ENCODE data around the gene CDS2.

Gene CDS2

GRCh38 chr20:5100684-5101347, 26.0 kb upstream of the CDS2 start:
- DNase-seq = peak; percentile 65 to 81
- TF ChIP-seq POLR2A (IDR thresholded peaks at IDR 0.05; ENCODE audit: low read length) = no peak
- no peak for TF ChIP-seq GATA1 (IDR thresholded peaks at IDR 0.05; ENCODE audit: low read depth, low read length)

DNA sequence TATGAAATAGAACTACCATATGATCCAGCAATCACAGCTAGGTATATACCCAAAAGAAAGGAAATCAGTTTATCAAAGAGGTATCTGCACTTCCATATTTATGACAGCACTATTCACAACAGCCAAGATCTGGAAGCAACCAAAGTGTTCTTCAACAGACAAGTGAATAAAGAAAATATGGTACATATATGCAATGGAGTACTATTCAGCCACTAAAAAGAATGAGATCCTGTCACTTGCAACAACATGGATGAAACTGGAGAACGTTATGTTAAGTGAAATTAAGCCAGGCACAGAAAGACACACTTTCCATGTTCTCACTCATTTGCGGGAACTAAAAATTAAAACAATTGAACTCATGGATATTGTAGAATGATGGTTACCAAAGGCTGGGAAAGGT, 22.3 kb upstream of the CDS2 start:
- DNase-seq = no peak
- TF ChIP-seq GATA1 (IDR thresholded peaks at IDR 0.05; ENCODE audit: low read depth, low read length) = no peak
- TF ChIP-seq POLR2A (IDR thresholded peaks at IDR 0.05; ENCODE audit: low read length) = no peak

GRCh38 chr20:5109276-5109675, 17.5 kb upstream of the CDS2 start:
- DNase-seq = no peak
- TF ChIP-seq GATA1 (IDR thresholded peaks at IDR 0.05; ENCODE audit: low read depth, low read length) (no peak), POLR2A (IDR thresholded peaks at IDR 0.05; ENCODE audit: low read length) (no peak)

GRCh38 chr20:5113615-5113986, 13.2 kb upstream of the CDS2 start:
- DNase-seq = no peak
- no peak for TF ChIP-seq POLR2A (IDR thresholded peaks at IDR 0.05; ENCODE audit: low read length)
- TF ChIP-seq GATA1 (IDR thresholded peaks at IDR 0.05; ENCODE audit: low read depth, low read length) = no peak

DNA sequence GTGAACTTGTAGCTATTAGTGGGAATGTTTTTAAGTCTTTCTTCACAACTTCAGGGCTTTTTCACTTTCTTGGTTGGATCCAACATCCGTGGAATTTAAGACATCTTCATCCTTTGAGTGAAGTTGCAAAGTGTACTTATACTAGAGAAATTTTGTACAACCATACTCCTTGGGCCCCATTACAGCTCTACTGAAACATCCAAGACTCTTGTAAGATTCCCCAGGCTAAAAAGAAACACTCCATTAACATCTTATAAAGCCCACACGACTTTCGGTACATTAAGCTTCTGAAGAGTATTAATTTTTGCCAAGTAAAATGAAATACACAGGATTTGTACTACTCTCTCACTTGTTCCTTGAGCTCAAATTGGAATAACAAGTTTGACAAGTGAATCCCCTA, 12.4 kb upstream of the CDS2 start:
- no peak for DNase-seq
- no peak for TF ChIP-seq GATA1 (IDR thresholded peaks at IDR 0.05; ENCODE audit: low read depth, low read length)
- no peak for TF ChIP-seq POLR2A (IDR thresholded peaks at IDR 0.05; ENCODE audit: low read length)

DNA sequence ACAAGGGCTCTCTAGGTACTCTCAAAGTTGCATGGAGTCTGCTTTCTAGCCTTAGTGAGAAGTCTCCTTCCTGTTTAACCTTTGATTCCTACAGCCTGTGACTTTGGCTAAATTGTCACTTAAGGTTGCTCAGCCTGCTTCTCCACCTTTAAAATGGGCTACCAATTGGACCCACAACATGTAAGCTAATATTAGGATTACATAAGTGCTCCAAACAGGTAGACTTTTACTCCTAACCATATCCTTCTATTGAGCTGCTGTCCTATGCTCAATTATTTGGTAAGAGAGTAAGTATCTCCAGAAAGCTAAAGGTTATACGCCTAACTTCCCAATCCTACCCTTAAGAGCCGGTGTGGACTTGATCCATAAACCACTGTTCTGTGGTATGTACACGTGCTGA, 9.9 kb upstream of the CDS2 start:
- TF ChIP-seq POLR2A (IDR thresholded peaks at IDR 0.05; ENCODE audit: low read length) = peak; percentile 32
- TF ChIP-seq GATA1 (IDR thresholded peaks at IDR 0.05; ENCODE audit: low read depth, low read length) = no peak
- no peak for DNase-seq

DNA sequence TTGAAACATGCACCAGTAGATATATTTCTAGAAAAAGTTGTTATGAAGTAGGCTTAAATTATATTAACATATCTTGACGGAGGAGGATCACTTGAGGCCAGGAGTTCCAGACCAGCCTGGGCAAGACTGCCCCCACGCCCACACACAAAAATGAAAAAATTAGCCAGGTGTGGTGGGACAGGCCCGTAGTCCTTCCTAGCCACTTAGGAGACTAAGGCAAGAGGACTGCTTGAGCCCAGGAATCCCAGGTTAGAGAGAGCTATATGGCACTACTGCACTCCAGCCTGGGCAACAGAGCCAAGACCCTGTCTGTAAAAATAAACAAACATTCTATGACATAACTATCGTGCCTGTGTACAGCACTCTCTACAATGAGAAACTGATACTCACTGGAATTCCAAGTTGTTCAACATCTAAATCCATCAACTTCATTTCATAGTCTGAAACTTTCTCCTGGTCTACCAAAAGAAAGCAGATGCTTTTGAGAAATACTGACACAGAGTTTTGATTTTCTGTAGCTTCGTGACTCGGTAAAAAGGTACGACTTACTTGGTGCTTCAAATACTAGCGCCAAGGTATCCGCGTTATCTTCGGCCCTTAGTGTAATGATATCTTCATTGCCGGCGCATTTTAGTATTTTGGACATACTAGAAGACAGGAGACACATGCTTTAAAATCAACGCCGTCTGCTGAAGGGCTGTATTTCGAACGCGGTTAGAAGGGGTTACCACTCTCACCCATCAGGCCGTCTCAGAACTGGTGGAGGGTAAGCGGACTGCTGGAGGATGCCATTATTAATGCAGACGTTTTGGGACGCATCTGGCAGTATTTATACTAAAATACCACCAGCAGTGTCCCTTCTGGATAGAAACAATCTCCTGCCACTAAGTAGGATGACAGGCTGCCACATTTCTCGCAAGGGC, 8.3 kb upstream of the CDS2 start:
- TF ChIP-seq POLR2A (IDR thresholded peaks at IDR 0.05; ENCODE audit: low read length) (no peak), GATA1 (IDR thresholded peaks at IDR 0.05; ENCODE audit: low read depth, low read length) (no peak)
- peak; percentile 64 to 74 for DNase-seq

- TF ChIP-seq POLR2A (IDR thresholded peaks at IDR 0.05; ENCODE audit: low read length) = no peak
- no peak for TF ChIP-seq GATA1 (IDR thresholded peaks at IDR 0.05; ENCODE audit: low read depth, low read length)
- DNase-seq = no peak
These were observed 7.7 kb upstream of the CDS2 start for GRCh38 chr20:5119143-5119434.

DNA sequence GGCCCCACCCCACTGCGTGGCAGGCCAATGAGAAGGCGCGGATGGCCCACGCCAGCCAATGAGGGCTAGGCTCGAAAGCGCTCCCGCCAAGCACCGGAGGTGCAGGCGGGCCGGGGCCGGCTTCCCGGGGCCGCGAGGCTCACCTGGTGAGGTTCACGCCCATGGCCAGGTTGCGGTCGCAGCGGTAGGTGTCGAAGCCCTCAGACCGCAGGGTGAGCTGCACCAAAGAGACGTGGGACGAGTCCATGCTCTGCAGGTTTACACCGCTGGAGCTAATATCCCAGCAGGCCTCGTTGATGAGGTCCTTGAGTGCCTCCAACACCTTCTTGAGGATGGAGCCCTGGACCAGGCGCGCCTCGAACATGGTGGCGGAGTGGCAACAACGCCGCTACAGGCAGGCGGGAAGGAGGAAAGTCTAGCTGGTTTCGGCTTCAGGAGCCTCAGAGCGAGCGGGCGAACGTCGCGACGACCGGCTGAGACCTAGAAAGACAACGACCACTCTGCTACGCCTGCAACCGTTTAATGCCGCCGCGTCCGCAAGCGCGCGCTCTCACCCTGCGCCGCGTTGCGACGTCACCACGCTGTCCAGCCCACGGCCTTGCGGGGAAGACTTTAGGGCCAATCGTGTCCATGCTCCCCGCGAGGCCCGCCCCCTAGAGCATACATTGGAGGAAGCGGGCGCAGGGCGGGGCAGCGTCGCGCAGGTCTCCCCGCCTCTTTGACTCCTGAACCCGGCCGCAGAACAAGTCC, 7.2 kb upstream of the CDS2 start, which contains the start of gene PCNA:
TSS of gene PCNA (minus strand) at position 524 of the 750 bp plus-strand sequence. CDS start at position 364, 160 bp downstream.
- peak; percentile 98 to 99 for DNase-seq
- TF ChIP-seq GATA1 (IDR thresholded peaks at IDR 0.05; ENCODE audit: low read depth, low read length) (no peak), POLR2A (IDR thresholded peaks at IDR 0.05; ENCODE audit: low read length) (peak; percentile 100)

DNA sequence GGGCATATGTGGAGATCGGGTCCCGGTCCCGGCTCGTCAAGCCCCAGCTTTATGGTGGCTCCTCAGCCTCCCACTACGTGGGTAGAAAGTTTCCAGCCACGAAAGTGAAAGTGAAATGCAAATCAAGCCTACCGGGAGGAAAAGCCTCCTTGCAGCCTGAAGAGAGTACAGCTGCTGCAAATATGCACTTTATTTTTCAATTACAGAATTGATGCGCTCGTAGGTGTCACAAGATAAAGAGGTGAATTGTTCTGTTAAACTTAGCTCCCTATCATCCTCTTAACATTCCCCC, 6.7 kb upstream of the CDS2 start:
- TF ChIP-seq POLR2A (IDR thresholded peaks at IDR 0.05; ENCODE audit: low read length) (no peak), GATA1 (IDR thresholded peaks at IDR 0.05; ENCODE audit: low read depth, low read length) (no peak)
- DNase-seq = no peak

DNA sequence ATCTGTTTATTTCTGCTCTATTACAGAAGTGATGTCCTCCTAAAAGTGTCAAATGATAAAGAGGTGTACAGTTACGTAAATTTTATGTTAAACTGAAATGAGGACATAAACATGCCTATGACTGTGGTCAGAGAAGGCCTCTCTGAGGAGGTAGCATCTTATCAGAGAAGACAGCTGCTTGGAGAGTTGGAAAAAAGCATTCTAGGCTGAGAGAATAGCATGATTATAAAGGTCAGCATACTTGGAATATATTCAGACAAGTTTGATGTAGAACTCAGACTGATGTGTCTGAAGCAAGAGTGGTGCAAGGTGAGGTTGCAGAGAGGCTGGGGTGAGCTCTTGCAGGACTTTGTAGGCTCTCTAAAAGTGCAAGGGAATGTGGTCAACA, 3.9 kb upstream of the CDS2 start:
- peak; percentile 84 to 89 for DNase-seq
- TF ChIP-seq GATA1 (IDR thresholded peaks at IDR 0.05; ENCODE audit: low read depth, low read length) = no peak
- no peak for TF ChIP-seq POLR2A (IDR thresholded peaks at IDR 0.05; ENCODE audit: low read length)

- TF ChIP-seq POLR2A (IDR thresholded peaks at IDR 0.05; ENCODE audit: low read length) (peak; percentile 15), GATA1 (IDR thresholded peaks at IDR 0.05; ENCODE audit: low read depth, low read length) (no peak)
- peak; percentile 71 to 74 for DNase-seq
These were observed 523 bp downstream of the CDS2 start for GRCh38 chr20:5127204-5127858.

- TF ChIP-seq POLR2A (IDR thresholded peaks at IDR 0.05; ENCODE audit: low read length) = no peak
- no peak for TF ChIP-seq GATA1 (IDR thresholded peaks at IDR 0.05; ENCODE audit: low read depth, low read length)
- DNase-seq = no peak
These were observed 1.1 kb downstream of the CDS2 start for GRCh38 chr20:5127859-5128424.

Measured in erythroblast (primary cell).